ENCODE data around the gene SELENBP1.

SELENBP1 gene

DNA sequence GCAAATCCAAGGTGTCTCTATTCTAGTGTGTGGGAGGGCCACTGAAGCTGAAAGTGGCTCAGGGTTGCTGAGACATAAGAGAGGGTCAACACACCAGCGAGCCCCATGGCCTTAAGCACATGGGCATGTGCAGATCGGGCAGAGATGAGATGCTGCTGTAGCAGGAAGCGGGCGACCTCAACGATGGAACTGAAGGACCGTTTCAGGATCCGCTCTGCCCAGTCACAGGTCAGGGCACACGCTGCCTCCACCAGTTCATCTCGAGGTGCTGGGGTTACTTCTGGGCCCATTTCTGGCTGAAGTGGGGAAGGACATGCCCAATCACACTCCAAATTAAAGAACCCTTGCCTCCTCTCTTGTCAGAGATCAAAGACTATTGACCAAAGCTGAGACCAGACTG is 28.9 kb downstream of the SELENBP1 start:
- DNase-seq: no peak

DNA sequence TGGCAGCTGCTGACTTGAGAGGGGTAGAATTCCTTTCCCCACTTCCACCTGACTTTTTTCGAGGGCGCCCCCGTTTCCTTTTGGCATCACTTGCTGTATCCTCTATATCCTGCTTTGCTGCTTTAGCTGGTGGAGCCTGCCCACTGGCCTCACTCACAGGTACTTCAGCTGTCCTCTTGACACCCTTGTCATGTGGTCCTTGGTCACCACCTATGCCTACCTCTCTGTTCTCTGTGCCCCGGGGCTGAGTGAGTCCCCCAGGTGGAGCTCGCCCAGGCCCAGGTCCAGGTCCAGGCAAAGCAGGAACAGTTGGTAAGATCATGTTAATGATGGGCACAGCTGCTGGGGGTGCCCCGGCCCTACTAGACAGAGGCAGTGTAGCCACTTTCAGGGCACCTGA is 29.9 kb downstream of the SELENBP1 start:
- DNase-seq: no peak

DNA sequence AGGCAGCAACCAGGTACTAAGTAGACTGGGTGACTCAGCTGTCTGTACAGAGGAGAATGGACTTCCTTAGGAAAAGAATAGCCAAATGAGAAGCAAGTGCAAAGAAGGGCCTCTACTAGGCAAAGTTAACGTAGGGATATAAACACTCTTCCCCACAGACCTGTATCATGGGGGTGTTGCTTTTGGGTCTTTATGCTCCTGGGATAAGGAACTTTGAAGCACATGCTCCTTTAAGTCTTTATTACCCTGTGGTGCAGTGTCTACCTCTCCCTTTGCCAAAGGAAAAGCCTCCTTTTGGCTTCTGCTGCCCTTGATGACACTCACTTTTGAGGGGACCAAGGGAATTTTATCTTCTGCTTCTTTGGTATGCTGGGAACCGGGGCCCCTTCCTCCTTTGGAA is 30.5 kb downstream of the SELENBP1 start:
- DNase-seq: no peak

- peak; percentile 90 for DNase-seq
These were observed 31.4 kb downstream of the SELENBP1 start for GRCh38 chr1:151340870-151341754.

DNA sequence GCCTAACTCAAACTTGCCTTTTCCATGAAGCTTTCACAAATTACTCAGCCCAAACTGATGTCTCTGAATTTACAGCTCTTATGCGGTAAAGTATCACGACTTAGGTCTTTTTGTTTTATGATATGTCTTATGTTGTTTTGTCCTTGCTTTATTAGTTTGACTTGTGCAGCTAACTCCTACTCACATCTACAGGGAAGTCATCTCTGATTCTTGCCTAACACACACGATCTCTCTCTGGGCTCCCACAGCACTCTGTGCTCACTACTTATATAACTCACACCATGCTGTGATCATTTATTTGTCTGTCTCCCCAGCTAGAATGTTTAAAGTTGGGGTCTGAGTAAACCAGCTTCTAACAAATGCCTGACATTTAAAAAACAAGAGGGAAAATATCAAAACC is 35.9 kb downstream of the SELENBP1 start:
- DNase-seq: no peak

- no peak for DNase-seq
These were observed 37.7 kb downstream of the SELENBP1 start for GRCh38 chr1:151334822-151335221.

DNA sequence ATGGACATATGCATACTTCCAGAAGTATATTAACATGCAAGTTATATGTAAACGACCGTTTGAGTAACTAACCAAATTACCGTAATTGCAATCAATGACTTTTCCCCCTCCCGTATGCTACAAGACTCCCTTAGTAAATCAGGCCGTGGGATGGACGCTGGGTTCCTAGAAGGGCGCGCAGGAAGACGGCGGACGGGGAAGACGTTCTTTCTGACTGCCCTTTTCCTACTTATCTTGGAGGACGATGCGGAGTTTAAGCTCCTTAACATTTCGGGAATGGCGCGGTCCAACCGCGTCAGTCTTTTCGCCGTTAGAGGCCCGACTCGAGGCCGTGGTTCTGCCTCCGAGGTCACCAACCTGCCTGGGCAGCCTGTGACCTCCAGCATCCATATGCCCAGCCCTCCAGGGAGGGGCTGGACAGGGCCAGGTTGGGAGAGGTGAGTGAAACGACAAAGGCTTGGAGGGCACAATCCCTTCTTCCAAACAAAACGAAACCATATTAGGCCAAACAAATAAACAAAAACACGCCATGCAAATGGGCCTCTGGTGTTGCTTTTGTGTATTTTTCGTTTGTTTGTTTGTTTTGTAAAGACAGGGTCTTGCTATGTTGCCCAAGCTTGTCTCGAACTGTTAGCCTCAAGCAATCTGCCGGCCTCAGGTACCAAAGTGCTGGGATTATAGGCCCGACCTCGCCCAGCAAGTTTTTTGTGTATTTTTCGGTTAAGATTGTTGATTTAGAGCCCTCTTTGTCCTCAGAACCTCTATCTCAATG is 44.4 kb downstream of the SELENBP1 start:
- no peak for DNase-seq

DNA sequence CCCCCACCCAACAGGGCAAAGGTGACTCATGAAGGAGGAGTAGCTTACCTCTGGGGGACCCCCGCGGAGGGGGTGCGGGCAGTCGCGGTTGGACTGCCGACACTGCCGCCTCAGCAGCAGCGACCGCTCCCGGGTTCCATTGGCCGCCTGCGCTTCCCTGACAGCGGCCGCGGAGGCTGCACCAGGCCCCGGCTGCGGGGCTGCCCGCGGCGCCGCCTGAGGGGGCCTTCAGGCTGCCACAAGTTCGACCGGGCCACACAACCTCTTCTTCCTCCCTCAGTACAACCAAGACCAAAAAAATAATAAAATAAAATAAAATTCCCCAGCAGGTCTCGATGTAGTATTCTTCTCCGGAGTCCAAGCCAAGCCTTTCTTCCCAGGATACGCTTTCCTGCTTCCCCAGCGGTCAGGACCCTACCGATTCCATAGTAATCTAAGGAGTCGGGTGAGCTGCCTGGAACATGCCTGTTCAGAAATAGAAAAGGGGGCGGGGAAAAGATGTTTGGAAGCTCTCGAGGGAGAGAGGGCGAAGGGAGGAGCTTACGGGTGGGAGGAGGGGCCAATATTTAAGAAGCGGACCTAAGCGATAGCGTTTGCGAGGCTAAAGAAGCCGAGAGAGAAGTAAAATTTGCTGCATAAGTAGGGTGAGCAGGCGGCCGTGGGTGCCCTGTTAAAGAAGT is 45.1 kb downstream of the SELENBP1 start, which contains the start of gene PI4KB:
Gene PI4KB (minus strand): TSS at position 194 of the 680 bp plus-strand sequence. CDS start 10,935 bp downstream, outside the sequence.
- DNase-seq: peak; percentile 99

DNA sequence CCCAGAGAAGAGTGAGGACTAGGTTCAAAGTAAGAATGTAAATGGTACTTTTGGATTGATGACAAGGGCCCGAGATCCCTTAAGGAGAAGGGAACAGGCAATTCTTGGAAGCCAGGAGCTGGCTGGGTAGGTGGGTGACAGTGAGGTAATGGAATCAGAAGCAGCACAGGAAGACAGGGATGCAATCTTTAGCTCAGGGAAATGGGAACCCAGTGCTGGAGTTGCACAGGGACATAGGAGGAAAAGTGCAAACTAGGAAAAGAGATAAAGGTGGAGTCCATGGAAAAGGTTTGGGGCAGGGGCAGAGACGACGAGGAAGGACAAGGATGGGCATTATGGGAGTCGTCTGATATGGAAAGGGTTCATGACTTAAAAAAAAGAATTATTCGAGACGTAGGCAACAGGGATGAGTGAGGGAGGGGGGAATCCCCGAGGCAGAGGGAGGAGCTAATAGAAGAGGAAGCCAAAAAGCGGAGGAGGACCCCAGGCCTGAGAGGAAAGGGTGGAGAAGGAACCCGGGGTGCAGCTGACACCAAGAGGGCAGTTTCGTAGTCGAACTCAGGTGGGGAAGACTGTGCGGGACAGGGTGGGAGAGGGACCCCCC is 45.8 kb downstream of the SELENBP1 start:
- peak; percentile 71 for DNase-seq

DNA sequence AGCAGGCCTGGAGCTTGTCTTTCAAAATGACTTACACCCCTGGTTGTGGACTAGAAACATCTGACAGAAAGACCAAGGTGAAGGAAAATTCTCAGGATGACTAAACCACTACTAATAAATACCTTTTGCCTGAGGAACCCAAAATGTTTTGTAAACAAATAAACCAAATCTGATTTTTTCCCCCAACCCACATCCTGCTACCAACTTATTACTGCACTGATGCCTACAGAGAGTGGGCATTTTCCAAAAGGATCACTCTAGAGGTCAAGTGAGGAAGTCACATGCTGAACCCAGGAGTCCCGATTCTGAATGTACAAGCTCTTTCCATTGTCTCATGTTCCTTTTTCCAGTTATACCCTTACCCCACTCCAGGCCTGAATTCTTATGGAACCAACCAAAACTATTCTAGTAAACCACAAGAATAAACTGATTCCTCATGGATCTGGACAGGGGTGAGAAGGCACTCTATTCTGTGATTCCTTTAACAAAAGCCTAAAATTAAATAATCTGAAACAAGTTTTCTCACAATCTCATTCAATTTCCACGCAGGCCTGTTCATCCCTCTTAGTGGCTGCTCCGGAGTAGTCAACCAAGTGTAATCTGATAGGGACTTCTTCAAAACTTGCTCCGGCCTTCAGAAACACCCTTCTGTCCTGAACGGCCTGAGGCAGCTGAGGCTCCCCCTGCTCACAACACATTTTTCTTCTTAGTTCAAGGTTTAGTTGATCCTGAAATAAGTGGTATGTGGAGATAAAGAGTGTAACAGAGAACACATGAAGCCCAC is 46.7 kb downstream of the SELENBP1 start:
- no peak for DNase-seq

- no peak for DNase-seq
These were observed 47.3 kb downstream of the SELENBP1 start for GRCh38 chr1:151325231-151325630.

DNA sequence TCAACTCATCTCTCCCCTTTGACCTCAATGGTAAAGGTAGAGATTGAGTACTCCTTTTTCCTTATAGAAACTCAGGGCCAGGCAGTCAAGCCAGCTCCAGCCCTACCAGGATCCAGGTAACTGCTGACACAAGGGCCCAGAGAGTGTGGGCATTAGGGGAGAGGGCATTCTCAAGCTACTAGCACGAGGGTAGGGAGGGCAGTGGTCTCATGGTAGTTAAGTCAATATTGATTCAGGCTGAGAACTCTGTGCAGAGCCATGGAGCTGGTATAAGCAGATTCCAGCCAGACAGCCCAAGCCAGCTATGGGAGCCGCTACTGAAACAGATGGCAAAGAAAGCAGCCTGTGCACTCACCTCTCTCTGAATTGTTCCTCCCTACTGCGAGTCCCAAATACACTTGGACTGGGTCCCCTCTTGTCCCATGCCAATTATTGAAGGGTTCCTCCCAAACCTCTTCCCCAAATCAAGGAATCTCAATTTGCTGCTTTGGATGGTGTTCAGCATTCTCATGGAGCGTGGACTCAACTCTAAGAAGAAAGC is 48.0 kb downstream of the SELENBP1 start:
- DNase-seq: no peak

GRCh38 chr1:151318975-151319374 is 53.5 kb downstream of the SELENBP1 start:
- no peak for DNase-seq

DNA sequence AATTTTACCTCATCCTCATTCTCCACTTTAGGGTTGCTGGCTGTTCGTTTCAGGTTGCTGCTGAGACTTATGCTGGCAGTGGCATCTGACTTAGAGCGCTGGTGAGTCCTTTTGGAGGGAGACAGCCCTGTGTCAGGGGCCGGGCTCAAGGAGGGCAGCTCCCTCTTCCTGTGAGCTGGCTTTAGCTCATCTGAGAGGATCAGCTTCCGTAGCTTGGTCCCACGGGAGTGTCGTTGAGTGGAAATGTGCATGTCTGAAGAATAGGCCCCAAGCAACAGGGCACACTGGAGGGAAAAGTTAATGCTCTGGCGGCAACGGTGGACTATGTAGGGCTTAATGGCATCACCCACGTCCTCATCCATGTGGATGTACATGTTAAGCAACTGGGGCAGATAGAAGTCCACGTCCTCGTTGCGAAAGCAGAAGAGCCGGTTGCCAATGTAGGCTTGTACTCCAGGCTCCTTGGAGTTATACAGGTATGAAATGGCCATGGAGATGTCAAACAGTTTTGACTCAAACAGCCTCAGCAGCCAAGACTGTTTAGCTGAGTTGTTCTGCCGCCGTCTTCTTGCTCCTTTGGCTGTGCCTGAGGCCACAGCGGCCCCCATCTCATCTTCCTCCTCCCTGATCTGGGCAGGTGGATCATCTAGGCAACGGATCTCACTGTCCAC is 56.8 kb downstream of the SELENBP1 start:
- DNase-seq: no peak
